HG03460 (cell line): ENCODE results near the gene TGM4.

ENCODE experiments used
- ATAC-seq: cut with Tn5 transposase; IDR thresholded peaks from one replicate; pipeline ENCODE4 v1.9.1; 2021; ENCODE audit not compliant: unreplicated experiment

Gene TGM4

DNA sequence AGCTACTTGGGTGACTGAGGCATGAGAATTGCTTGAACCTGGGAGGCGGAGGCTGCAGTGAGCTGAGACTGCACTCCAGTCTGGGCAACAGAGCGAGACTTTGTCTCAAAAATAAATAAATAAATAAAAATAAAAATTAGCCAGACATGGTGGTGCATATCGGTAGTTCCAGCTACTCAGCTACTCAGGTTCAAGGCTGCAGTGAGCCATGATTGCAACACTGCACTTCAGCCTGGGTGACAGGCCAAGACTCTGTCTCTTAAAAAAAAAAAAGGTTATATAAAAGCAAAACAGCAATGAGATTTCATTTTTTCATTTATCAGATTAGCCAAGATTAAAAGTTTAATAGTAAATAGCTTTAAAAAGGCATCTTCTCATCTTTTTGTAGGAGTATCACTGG, 2.9 kb downstream of the TGM4 start:
- ATAC-seq, result no peak

DNA sequence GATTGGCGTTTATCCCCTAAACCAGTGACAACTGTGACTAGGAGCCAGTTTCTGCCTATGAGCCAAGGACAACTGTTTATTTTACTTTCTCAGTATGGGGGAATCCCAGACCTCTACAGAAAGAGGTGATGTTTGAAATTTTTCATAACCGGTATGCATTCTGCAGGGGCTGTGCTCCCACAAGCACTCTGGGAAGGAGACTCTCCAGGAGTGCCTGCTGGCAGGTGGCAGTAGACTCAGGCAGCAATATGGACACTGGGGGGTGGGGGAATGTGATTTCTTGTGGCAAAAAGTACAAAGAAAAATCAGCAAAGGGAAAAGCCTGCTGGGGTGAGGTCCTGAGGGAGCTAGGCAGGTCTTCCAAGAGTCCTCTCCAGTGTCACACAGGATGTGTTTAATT, 5.9 kb downstream of the TGM4 start:
- no peak for ATAC-seq

DNA sequence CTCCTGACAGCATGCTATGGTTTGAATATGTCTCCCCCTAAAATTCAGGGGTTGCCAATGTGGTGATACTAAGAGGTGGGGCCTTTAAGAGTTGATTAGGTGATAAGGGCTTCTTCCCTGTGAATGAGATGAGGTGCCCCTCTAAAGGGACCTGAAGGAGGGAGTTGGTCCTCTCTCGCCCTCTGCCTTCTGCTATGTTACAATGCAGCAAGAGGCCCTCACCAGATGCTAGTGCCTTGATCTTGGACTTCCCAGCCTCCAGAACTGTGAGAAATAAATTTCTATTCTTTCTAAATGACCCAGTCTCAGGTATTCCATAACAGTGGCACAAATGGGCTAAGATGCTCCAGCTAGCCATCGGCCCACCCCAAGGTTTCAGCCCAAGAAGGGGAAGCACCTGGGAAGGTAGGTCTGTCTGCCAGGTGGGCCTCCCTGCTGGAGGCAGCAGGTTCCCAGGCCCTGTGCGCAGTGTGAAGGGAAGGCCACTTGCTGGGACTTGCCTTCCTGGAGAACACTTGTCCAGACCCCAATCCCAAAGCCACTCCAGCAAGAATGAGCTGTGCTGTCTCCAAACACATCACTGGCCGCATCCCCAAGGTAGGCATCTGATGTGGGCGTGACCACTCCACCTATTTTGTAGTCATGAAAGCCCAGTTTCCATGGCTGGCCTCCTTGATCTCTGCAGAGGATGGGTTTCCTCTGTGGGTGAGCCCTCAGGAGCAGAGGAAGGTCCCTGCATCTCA, 9.0 kb downstream of the TGM4 start:
- no peak for ATAC-seq

DNA sequence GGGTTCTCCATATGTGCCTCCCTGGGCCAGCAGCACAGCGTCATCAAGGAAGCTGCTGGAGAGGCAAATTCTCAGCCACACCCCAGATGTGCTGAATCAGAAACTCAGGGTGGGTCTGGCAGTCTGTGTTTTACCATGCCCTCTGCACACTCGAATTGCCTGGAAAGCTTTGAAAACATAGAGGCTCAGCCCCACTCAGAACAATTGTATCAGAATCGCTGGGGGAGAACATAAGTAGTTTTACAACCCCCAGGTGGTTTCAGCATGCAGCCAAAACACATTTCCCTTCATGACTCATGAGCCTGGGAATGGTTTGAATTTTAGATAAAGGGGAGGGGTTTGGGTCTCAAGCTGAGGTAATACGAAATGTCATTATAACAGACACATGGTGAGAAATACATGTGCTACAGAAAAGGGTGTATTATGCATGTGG, 9.6 kb downstream of the TGM4 start:
- no peak for ATAC-seq

DNA sequence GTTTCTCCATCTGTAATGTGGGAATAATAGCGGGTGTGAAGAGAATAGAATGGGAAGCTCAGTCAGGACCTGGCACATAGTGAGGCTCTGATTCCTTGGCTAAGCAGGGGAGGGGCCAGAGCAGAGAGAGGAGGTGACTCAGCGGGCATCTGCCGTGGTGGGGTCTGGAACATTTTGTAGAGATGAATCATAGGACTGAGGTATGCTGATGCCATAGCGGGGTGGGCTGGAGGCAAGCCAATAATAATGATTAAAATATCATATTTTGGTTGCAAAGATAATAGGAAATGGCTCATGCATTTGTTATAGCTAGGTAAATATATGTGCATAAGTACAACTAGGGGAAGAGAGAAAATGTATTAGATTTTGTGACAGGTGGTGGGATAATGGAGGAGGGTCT, 11.2 kb downstream of the TGM4 start:
- no peak for ATAC-seq

DNA sequence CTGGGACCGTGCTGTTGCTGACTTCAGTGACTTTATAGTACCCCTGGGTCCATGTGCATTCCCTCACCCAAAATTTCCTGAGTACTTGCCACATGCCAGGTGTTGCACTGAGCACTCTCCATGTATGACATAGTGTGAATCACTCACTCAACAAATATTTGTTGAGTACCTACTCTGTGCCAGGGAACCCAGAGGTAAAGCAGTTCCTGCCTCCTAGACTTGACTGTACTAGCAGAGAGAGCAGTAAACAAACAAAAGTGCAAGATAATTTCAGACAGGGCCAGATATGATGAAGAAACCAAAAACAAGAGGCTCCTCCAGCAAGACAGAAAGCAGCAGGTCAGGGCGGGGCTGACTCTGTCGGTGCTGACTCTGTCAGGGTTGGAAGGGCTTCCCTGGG, 12.2 kb downstream of the TGM4 start:
- ATAC-seq, result no peak

DNA sequence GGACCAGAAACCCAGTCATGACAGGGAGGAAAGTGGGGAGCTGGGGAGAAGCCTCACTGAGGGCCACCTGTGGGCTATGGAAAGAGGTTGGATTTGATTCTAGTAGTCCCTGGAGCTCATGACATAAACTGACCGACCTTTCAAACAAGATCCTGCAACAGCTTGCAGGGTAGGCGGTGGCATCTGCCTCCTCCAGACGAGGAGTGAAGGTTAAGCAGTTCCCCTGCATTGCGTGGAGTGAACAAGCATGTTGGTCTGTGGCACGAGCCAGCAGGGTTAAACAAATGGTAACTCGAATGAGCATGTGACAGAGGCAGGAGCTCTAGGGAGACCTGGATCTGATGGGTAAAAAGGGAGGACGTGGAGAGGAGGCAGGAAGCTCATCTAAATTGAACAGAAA, 12.7 kb downstream of the TGM4 start:
- ATAC-seq, result no peak

DNA sequence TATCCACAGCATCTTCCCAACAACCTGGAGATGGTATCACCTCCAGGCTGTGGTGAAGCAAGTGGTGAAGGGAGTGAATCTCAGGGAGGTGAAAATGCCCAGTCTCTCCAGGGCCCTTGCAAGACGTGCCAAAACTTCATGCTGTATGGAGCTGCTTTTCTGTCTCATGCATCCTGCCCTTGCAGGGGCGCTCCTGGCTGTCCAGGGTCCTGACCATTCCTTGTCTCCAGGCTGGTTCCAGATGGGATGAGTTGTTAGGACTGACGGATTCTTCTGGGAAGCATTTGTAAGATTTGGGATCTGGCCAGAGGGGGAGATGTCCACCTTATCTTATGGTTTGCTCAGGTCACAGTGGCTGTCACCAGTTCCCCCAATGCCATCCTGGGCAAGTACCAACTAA, 15.8 kb downstream of the TGM4 start:
- no peak for ATAC-seq

DNA sequence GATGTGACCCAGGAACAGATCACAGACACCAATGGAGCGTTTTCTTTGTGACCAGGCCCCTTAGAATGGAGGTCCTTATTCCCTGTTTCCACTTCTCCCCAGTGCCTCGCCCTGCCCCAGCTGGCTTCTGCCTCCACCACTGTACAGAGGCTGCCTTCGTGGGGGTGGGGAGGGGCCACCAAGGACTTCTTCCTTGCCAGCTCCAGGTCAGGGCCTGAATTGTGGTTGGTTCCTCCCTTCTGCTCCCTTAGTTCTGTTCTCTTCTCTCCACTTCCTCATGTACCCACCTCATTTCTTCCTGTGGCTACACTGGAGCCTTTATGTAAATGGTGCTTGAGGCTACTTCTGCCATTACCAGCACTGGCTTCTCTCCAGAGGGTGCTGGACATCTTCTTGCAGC, 16.4 kb downstream of the TGM4 start:
- no peak for ATAC-seq

DNA sequence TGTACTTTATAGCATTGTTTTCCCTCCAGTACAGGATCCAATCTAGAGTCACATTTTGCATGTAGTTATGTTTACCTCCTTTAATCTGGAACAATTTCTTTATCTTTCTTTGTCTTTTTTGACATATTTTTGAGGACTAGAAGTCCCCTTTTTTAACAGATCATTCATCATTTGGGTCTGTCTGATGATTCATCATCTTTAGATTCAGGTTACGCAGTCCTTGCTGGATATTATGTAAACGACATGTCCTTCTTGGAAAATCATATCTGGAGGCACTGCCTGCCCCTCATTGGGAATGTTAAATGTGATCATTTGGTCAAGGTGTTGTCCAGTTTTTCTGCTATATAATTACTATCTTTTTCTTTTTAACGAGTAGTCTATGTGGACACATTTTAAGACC, 18.3 kb downstream of the TGM4 start:
- ATAC-seq, result no peak

DNA sequence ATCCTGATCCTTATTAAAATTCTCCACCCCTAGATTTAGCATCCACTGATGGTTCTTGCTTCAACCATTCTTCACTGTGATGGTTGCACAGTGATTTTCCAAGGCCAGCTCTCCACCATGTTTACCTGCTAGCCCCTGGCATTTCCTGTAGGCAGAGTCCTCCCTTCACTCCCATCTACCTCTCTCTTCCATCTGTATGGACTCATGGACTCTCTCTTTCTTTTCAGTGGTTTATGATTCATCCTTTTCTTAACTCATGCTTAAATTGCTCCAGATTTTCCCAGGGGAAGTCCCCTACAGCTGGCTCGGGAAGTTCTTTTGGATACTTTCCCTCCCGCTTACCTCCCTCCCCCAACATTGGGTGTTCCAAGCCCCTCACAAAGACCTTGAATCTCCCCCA, 18.7 kb downstream of the TGM4 start:
- no peak for ATAC-seq

DNA sequence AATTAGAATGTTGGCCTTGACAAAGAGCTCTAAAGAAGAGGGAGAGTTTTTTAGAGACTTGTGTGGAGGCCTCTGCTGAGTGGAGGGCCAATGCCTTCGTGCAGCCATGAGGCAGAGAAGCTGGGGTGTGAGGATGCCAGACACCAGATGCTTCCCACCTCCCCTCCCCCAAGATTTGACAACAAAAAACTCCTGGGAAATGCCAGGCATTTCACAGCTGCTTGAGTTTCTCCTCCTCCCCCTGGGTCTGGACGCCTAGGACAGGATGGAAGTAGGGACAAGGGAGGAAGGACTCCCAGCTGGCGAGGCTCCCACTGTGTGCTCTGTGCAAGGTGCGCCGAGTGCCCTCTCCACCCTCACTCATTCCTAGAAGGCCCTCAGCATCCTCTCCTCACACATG, 20.1 kb downstream of the TGM4 start:
- no peak for ATAC-seq

DNA sequence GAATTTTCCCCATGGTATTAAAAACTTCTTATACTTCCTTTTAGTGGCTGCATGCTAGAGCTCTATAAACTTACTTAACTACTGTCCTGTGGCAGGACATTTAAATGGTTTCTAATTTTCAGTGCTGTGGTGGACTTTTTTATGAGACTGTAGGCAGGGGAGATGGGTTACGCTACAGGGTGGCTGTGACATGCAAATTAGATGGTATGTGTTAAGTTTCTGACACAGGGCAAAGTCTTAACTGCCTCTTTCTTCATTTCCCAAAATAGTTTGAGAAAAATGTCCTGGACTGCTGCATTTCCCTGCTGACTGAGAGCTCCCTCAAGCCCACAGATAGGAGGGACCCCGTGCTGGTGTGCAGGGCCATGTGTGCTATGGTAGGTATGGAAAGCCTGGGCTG, 22.0 kb downstream of the TGM4 start:
- ATAC-seq, result no peak

DNA sequence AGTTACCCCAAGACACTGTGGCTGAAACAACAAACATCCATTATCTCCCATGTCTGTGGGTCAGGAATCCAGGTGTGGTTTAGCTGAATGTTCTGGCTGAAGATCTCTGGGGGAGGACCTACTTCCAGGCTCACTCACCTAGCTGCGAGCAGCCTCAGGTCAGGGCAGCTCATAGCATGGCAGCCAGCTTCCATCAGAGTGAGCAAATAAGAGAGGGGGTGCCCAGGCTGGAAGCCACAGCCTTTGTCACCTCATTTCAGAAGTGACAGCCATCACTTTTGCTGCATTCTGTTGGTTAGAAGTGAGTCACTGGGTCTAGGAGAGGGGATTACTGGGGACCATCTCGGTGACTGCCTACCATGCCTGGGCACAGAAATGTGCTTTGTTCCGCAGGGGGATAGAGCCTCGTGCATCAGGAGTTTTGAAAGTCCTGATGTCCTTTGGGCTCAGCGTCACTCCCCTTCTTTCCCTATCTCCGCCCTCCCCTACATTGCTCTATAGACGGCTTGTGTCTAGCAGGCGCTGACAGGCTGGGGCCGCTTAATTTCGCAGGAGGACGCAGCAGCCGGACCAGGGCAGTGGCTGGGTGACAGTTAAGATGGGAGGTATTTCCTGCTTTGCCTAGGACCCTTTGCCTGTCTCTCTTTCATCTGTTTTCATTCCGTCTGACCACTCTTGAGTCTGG, 25.4 kb downstream of the TGM4 start:
- no peak for ATAC-seq

DNA sequence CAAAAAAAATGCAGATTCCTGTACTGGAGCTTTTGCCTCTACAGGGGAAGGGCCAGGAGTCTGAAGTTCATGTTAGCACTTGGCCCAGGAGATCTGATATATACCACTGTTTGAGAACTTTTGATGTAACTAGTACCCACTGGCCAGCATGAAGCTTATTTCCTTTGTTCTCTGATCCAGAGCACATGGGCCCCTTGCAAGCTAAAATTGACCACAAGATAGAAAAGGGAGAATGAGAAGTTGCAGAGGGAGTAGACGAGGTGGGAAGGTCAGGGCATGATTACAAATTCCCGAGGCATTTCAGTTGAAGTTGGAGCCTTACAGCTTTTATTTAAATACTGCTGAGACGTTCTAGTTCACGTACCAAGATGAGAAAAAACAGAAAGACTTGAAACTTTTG, 28.2 kb downstream of the TGM4 start:
- no peak for ATAC-seq

DNA sequence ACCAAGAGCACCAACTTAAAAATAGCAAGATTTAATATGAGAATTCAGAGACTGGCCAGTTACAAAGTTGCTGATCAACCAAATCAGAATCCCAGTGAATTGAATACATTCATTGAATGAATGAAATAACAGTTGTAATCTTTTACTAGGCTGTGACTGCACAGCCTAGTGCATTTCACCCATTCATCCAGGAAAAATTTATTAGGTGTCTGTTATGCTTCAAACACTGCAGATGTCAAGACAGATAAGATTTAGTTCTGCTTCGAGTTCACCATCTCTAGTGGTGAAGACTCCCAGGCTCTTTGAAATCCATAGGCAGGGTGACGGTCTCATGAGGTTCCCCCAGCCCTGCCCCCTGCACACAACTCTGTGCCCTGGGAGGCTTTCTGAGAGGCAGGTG, 28.9 kb downstream of the TGM4 start:
- ATAC-seq, result no peak

DNA sequence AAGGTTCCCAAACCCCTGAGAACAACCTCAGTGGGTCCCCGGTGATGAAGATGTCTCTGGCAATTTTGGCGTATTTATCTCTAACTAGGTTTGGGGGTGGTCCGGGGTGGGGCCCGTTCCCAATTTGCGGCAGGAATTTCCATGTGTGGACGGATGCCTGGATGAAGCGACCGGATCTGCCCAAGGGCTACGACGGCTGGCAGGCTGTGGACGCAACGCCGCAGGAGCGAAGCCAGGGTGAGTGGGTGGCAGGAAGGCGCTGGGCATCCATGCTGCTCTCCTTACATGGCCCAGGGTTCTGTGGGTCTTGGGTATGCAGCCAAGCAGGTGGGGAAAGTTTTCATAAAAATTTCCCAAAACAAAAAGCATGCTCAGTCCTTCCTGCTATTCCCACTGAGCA, 29.3 kb downstream of the TGM4 start:
- no peak for ATAC-seq

DNA sequence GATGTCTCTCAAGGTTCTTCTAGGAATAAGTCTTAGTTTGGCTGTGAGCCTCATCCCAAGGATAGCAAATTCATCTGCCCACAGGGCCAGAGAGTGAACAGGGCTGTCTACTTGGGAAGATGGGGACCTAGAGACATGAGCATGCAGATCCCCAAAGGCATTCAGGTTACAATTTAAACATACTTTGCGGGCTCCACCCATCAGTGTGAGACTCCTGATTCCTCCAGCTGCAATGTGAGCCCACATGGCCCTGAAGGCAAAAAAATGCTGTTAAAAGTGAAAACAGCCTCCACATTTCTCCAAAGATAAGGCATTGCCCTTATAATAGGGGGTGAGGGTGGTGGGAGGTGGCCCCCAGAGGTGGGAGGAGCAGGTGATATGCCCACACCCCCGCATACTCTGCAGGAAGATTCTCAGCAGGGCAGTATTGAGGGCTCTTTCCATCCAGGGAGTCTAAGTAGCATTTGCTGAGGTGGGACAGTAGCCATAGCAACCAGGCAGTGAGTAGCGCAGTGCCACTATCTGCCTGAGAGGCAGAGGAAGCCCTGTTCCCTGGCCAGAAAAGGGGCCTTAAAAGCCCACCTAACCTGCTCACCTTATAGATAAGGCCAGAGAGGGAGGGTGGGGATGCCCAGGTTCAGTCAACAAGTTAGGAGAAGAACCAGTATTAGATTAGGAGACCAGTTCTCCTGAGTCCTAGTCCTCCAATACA, 31.2 kb downstream of the TGM4 start:
- no peak for ATAC-seq

DNA sequence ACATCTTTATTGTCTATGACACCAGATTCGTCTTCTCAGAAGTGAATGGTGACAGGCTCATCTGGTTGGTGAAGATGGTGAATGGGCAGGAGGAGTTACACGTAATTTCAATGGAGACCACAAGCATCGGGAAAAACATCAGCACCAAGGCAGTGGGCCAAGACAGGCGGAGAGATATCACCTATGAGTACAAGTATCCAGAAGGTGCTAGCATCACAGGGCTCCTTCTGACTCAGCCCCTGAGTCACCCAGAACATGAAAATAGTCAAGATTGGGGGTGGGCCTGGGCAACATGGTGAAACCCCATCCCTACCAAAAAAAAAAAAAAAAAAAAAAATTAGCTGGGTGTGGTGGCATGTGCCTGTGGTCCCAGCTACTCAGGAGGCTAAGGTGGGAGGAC, 32.6 kb downstream of the TGM4 start:
- ATAC-seq, result no peak

DNA sequence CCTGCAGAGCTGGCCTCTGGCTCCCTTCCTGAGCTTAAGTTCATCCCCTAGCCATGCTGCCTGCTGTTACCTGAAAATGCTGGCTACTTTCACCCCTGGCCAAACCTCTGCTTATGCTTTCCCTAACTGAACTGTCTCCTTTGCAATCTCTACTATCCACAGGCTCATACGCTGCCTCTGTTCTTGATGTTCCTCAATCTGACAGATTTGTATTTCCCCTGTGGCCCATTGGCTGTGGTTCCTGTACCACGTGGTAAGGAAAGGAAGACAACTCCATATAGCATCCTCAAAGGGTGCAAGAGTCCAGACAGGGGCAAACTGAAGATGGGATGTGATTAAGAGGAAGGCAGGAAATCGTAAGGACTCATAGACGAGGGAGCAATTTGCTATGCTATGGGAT, 33.2 kb downstream of the TGM4 start:
- ATAC-seq, result no peak

DNA sequence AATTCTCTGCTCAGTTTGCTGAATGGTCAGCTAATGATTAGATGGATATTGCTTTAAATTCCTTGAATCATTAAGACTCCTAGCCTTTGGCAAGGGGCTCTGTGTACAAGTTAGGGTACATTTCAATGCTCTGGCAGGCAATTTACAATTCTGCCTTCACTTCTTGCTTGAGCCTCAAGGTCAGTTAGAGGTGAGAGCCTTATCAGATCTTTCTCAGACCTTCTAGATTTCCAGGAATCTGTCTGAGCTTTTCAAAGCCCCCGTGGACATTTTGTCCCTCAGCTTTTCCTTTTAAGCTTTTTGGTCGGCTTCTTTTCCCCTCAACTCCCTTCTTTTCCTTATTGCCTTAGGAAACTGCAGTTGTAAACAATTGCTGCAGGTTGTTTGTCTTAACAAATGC, 34.7 kb downstream of the TGM4 start:
- ATAC-seq, result no peak

DNA sequence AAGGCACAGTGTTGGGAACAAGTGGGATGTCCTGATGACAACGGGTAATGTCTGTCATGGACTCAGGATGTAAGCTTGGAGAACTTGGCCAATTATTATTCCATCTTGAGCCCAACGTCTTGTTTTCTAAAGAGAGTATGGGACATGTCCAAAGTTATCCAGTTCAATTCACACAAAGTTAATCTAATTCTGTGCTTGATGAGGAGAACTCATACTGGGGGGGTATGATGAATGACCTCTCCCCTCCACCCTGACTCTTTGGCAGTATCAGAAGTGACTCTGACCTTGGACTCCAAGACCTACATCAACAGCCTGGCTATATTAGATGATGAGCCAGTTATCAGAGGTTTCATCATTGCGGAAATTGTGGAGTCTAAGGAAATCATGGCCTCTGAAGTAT, 36.3 kb downstream of the TGM4 start:
- no peak for ATAC-seq
